AG10803 (cell line): ENCODE data around the gene THRAP3.

Experiments
- DNase-seq: peaks from one replicate; pipeline ENCODE4 v3.0.0; 2010; ENCODE audit warnings: low read depth
- H3K4me3 ChIP-seq: 2 replicates; pipeline ENCODE4 v1.5.1; 2011; ENCODE audit warnings: mild to moderate bottlenecking, low read length, control low read depth
- CTCF ChIP-seq: conservative IDR thresholded peaks from 2 replicates; pipeline ENCODE4 v1.5.1; 2011; ENCODE audit warnings: mild to moderate bottlenecking, low read length, control low read depth, inconsistent platforms

THRAP3 gene

GRCh38 chr1:36303650-36304360 is 79.6 kb downstream of the THRAP3 start:
- TF ChIP-seq CTCF, result no peak
- DNase-seq, result no peak
- no peak overlapping the region for H3K4me3 ChIP-seq

DNA sequence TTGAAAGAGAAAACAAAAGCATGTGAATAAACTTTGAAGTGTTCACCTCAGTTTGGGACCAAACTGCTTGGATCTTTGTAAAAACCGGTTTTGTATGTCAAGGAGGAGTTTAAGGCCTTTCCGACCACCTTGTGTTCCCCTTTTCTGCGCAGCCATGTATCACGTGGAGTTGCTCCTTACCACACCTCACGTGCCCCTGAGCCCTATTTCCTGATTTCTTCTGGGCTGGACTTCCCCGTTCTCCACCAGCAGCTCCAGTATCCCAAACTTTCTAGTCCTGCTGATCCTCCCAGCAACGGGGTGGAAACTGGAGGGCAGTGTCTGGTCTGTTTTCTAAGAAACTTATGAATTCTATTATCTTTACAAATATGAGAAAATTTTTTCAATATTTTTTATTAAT is 80.3 kb downstream of the THRAP3 start:
- H3K4me3 ChIP-seq, result no peak overlapping the region
- DNase-seq, result no peak
- TF ChIP-seq CTCF, result no peak

GRCh38 chr1:36304970-36305914 is 81.0 kb downstream of the THRAP3 start:
- no peak overlapping the region for H3K4me3 ChIP-seq
- DNase-seq, result no peak
- no peak for TF ChIP-seq CTCF

DNA sequence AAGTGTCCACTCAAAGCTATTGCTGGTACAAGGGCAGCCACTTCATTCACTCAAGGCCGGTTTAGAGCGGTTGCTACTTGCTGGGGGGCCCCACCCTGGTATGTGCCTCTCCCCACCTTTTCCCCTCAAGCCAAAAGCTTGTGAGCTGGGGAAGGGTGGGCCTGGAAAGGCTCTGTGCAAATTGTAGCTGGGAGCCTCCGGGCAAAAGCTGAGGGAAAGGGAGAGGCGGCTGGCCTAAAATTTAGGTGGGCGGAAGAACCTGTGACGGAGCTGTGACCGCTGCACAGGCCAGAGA is 81.6 kb downstream of the THRAP3 start:
- TF ChIP-seq CTCF, result no peak
- no peak overlapping the region for H3K4me3 ChIP-seq
- no peak for DNase-seq

GRCh38 chr1:36306210-36306901 is 82.1 kb downstream of the THRAP3 start, which contains the start of gene SH3D21:
Gene SH3D21 (plus strand): TSS chr1:36306368. CDS start chr1:36306421, 53 bp downstream.
- TF ChIP-seq CTCF, result no peak
- DNase-seq, result peak; percentile 18
- H3K4me3 ChIP-seq, result peak within 1 kb of the TSS; percentile 84

DNA sequence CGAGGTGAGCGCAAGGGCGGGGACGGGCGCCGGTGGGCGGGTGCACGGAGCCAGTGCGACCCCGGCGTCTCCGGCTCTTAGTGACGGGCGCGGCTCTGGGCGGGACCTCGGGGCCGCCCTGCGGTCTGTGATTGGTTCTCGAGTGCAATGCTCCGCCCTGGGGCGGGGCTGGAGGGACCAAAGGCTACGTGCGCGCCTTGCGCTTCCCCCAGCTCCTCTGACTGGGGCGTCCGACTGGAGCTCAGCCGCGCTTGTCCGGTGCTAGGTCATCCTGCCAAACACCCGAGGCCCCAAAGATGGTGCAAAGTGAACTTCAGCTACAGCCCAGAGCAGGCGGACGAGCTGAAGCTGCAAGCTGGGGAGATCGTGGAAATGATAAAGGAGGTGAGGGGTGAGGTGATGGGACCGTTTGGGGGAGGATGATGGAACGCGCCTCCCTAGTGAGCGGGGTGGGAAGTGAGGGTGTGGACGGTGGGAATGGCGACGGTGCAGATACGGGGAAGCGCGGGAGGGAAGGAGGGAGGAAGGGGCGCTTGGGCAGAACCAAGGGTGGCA is 82.7 kb downstream of the THRAP3 start:
- H3K4me3 ChIP-seq, result peak overlapping the region; percentile 84
- DNase-seq, result peak; percentile 87
- TF ChIP-seq CTCF, result no peak
